HG02970 (cell line): ENCODE data around the gene NEO1.

Experiments used
- ATAC-seq: cut with Tn5 transposase; IDR thresholded peaks from one replicate; pipeline ENCODE4 v1.9.1; 2021; ENCODE audit warnings: mild to moderate bottlenecking, moderate library complexity, moderate number of reproducible peaks; ENCODE audit not compliant: unreplicated experiment, low FRiP score

Gene NEO1

GRCh38 chr15:73069109-73069508 lies 16.8 kb downstream of the NEO1 start:
- ATAC-seq: no peak

- no peak for ATAC-seq
Measured at GRCh38 chr15:73072894-73073293, 20.6 kb downstream of the NEO1 start.

- ATAC-seq: no peak
Measured at GRCh38 chr15:73074241-73074640, 22.0 kb downstream of the NEO1 start.

- no peak for ATAC-seq
Measured at GRCh38 chr15:73075160-73075859, 23.0 kb downstream of the NEO1 start.

GRCh38 chr15:73078291-73078690 lies 26.0 kb downstream of the NEO1 start:
- ATAC-seq: no peak

GRCh38 chr15:73078722-73079121 lies 26.5 kb downstream of the NEO1 start:
- no peak for ATAC-seq

GRCh38 chr15:73079565-73079964 lies 27.3 kb downstream of the NEO1 start:
- no peak for ATAC-seq

- ATAC-seq: no peak
Measured at GRCh38 chr15:73081321-73081958, 29.2 kb downstream of the NEO1 start.

- no peak for ATAC-seq
Measured at GRCh38 chr15:73082812-73083211, 30.5 kb downstream of the NEO1 start.

- no peak for ATAC-seq
Measured at GRCh38 chr15:73087098-73087497, 34.8 kb downstream of the NEO1 start.

- no peak for ATAC-seq
Measured at GRCh38 chr15:73105064-73105463, 52.8 kb downstream of the NEO1 start.

- no peak for ATAC-seq
Measured at GRCh38 chr15:73108676-73109075, 56.4 kb downstream of the NEO1 start.

- no peak for ATAC-seq
Measured at GRCh38 chr15:73109765-73110164, 57.5 kb downstream of the NEO1 start.

- ATAC-seq: no peak
Measured at GRCh38 chr15:73110201-73110600, 57.9 kb downstream of the NEO1 start.

GRCh38 chr15:73114064-73114463 lies 61.8 kb downstream of the NEO1 start:
- ATAC-seq: no peak

GRCh38 chr15:73116164-73116563 lies 63.9 kb downstream of the NEO1 start:
- ATAC-seq: no peak

GRCh38 chr15:73118055-73118454 lies 65.8 kb downstream of the NEO1 start:
- no peak for ATAC-seq

GRCh38 chr15:73119478-73119877 lies 67.2 kb downstream of the NEO1 start:
- no peak for ATAC-seq

- no peak for ATAC-seq
Measured at GRCh38 chr15:73120269-73120668, 68.0 kb downstream of the NEO1 start.

- no peak for ATAC-seq
Measured at GRCh38 chr15:73125219-73125618, 73.0 kb downstream of the NEO1 start.

GRCh38 chr15:73127302-73127936 lies 75.2 kb downstream of the NEO1 start:
- no peak for ATAC-seq

GRCh38 chr15:73130830-73131229 lies 78.6 kb downstream of the NEO1 start:
- ATAC-seq: no peak
